Kidney epithelial cell (primary cell): ENCODE data around the gene PKLR. TPM values are rescaled to one million over a fixed set of nuclear protein-coding genes. Genes with fewer than 3 reads are reported as not detected.

Source experiments
- DNase-seq: peaks from one replicate; pipeline ENCODE4 v3.0.0-alpha.2; 2010; ENCODE audit warnings: low read depth
- H3K27me3 ChIP-seq: 2 replicates; pipeline ENCODE4 v1.6.0; 2011; ENCODE audit warnings: low read length; ENCODE audit not compliant: control insufficient read depth, insufficient read depth
- H3K36me3 ChIP-seq: 2 replicates; pipeline ENCODE4 v1.5.1; 2011; ENCODE audit warnings: low read length; ENCODE audit not compliant: control insufficient read depth, insufficient read depth
- H3K4me3 ChIP-seq: 2 replicates; pipeline ENCODE4 v1.5.1; 2011; ENCODE audit warnings: low read depth, mild to moderate bottlenecking, control low read depth, low read length
- total RNA-seq: library from RNA; depleted of rRNA; stranded (reverse); fragments of >200 nt; gene quantifications from 2 replicates; pipeline ENCODE4 v1.2.3, GENCODE V29; 2015
- TF ChIP-seq, protein P1 (sequence below): IDR thresholded peaks from 2 replicates; pipeline ENCODE4 v1.5.1; 2011; ENCODE audit warnings: mild to moderate bottlenecking, moderate library complexity, low read length, control low read depth, inconsistent platforms; ENCODE audit not compliant: insufficient read depth, poor library complexity, severe bottlenecking

The PKLR gene
- total RNA-seq, 1 donor from 2014 or later: not detected

DNA sequence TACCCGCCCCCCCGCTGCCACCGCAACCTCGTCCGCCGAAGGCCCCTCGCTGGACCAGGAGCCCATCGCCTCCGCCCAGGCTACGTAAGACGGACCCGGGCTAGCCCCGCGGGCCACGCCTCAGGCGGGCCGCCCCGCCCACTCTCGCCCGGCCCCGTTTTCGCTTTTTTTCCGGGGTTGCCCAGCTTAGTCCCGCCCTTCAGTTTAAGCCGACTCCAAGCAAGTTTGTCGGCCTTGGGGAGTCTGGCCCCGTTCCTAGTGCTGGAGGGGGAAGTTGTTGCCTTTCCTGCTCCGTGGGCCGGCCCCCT lies 22.4 kb upstream of the PKLR start:
- Histone ChIP-seq H3K4me3 (peak overlapping the region; percentile 90), H3K27me3 (no peaks in the 10 kb centered on the region), H3K36me3 (peaks cover 1% of the 10 kb centered on the region)
- TF ChIP-seq, protein P1, sequence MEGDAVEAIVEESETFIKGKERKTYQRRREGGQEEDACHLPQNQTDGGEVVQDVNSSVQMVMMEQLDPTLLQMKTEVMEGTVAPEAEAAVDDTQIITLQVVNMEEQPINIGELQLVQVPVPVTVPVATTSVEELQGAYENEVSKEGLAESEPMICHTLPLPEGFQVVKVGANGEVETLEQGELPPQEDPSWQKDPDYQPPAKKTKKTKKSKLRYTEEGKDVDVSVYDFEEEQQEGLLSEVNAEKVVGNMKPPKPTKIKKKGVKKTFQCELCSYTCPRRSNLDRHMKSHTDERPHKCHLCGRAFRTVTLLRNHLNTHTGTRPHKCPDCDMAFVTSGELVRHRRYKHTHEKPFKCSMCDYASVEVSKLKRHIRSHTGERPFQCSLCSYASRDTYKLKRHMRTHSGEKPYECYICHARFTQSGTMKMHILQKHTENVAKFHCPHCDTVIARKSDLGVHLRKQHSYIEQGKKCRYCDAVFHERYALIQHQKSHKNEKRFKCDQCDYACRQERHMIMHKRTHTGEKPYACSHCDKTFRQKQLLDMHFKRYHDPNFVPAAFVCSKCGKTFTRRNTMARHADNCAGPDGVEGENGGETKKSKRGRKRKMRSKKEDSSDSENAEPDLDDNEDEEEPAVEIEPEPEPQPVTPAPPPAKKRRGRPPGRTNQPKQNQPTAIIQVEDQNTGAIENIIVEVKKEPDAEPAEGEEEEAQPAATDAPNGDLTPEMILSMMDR: no peak
- DNase-seq: peak; percentile 47

DNA sequence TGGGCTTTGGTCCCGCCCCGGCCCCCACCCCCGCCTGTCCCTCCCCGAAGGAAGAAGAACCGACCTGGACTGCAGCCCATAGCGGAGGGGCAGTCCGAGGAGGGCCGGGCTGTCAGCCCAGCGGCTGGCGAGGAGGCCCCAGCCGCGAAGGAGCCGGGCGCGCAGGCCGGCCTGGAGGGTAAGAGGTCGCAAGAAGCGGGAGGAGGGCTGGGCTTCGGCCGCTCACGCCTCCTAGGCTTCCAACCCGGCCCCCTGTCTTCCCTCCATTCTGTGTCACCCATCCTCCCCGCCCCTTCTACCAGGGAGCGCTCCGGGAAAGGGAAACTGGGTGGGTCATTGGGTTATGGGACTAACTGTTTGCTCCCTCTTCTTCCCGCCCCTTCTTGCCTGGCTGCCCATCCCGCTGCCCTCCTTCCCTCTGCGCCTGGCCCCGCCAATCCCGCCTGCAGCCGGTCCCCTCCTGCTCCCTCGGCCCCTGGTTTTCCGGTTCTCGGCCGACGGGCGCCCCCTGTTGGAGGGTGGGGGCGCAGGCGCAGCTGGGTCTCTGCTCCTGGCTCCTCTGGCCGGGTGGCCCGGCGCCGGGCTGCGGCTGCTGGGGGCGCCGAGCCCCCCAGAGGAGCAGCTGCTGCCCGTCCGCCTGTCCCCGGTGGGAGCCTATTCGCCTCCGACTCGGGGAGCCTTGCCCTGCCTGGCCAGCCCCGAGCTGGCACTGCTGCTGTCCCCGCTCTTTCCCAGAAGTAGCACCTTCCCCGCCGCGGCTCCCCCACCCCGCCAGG lies 21.9 kb upstream of the PKLR start:
- peaks cover 3% of the 10 kb centered on the region for H3K36me3 ChIP-seq
- TF ChIP-seq, protein P1: peak; percentile 80
- peak; percentile 81 for DNase-seq
- no peaks in the 10 kb centered on the region for H3K27me3 ChIP-seq
- peak overlapping the region; percentile 90 for H3K4me3 ChIP-seq

DNA sequence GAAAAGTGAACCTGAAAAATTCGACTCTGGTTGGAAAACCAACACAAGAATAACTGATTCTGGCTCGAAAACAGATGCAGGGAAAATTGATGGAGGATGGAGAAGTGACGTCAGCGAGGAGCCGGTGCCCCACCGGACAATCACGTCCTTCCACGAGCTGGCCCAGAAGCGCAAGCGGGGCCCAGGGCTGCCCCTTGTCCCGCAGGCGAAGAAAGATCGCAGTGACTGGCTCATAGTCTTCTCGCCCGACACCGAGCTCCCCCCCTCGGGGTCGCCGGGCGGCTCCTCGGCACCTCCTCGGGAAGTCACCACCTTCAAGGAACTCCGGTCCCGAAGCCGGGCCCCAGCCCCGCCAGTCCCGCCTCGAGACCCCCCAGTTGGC lies 21.3 kb upstream of the PKLR start:
- Histone ChIP-seq H3K36me3 (peaks cover 4% of the 10 kb centered on the region), H3K4me3 (peak overlapping the region; percentile 90), H3K27me3 (no peaks in the 10 kb centered on the region)
- TF ChIP-seq, protein P1: no peak
- DNase-seq: no peak

DNA sequence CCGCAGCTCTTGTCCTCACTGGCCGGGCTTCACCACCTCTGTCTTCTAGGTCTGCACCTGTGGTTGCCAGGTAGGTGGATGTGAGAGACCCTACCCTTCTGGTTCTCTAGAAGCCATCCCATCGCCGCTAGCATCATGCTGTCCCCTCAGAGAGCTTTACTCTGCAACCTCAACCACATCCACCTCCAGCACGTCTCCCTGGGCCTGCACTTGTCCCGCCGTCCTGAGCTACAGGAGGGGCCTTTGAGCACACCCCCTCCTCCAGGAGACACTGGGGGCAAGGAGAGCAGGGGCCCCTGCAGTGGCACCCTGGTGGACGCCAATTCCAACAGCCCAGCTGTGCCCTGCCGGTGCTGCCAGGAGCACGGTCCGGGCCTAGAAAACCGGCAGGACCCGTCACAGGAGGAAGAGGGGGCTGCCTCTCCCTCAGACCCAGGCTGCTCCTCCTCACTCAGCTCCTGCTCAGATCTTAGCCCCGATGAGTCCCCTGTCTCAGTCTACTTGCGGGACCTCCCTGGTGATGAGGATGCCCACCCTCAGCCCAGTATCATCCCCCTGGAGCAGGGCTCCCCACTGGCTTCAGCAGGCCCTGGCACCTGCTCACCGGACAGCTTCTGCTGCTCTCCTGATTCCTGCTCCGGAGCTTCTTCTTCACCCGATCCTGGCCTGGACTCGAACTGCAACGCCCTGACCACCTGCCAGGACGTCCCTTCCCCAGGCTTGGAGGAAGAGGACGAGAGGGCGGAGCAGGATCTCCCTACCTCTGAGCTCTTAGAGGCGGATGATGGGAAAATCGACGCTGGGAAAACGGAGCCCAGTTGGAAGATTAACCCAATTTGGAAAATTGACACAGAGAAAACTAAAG lies 20.6 kb upstream of the PKLR start:
- DNase-seq: no peak
- no peak overlapping the region for H3K4me3 ChIP-seq
- no peaks in the 10 kb centered on the region for H3K27me3 ChIP-seq
- H3K36me3 ChIP-seq: peaks cover 4% of the 10 kb centered on the region
- TF ChIP-seq, protein P1: no peak

DNA sequence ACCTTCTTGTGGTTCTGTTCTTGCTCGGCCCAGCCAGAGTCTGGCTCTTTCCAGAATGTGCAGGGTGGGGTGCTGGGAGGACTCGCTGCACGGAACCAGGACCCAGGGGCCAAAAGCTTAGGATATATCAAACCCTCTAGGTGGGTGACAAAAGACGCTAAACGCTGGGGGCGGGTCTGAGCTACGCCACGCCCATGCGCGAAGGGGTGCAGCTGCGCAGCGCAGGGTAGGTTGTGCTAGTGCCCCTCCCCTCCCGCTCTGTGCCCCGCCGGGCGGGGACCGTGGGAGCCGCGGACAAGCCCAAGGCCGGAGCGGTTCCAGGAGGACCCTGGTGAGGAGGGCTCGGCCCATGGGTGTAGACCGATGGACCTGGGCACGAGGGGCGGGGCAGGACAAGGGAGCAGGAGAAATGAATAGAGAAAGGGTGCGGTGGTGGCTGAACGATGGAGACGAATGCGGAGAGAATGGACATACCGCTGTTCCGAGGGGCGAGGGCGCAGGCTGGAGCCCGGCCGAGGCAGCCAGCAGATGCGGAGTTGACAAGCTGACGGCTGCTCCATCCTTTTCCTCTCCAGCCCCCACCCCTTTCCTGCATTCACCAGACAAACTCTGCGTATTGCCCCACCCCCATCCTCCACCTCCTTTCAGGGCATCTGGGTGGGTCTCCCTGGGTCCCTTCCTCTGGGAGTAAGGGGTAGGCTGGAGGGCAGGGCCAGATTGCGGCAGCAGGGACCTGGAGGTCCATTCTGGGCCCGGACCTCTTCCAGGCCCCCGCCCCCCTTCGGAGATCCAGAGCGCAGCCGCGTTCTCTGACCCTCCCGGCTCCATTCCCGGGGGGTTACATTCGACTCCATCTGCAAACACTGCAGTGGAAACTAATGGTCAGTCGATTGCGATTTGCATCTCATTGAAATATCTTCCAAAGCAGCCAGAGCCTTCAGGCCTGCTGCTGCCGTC lies 19.7 kb upstream of the PKLR start, which contains the start of gene RUSC1:
Gene RUSC1 (plus strand): TSS at position 234 of the 957 bp plus-strand sequence. CDS start 880 bp downstream, outside the sequence.
- H3K27me3 ChIP-seq: no peaks in the 10 kb centered on the region
- peak within 1 kb of the TSS; percentile 42 for H3K4me3 ChIP-seq
- TF ChIP-seq, protein P1: no peak
- DNase-seq: no peak
- peaks cover 4% of the 10 kb centered on the region for H3K36me3 ChIP-seq
